ENCODE data around the gene NOTCH2. TPM values are rescaled to one million over a fixed set of nuclear protein-coding genes. Genes with fewer than 3 reads are reported as not detected.

Gene NOTCH2
- total RNA-seq, 1 experiment from 2014 or later = 24.4 TPM

GRCh38 chr1:119952496-119952895 lies 117.0 kb downstream of the NOTCH2 start:
- DNase-seq (ENCODE audit: extremely low read depth, low read depth) = no peak

GRCh38 chr1:119948342-119949214 lies 120.9 kb downstream of the NOTCH2 start:
- DNase-seq (ENCODE audit: extremely low read depth, low read depth) = peak; percentile 52

- no peak for DNase-seq (ENCODE audit: extremely low read depth, low read depth)
Observed at GRCh38 chr1:119947468-119947867, 122.0 kb downstream of the NOTCH2 start.

GRCh38 chr1:119946724-119947123 lies 122.7 kb downstream of the NOTCH2 start:
- no peak for DNase-seq (ENCODE audit: extremely low read depth, low read depth)

- DNase-seq (ENCODE audit: extremely low read depth, low read depth) = no peak
Observed at GRCh38 chr1:119943216-119943615, 126.2 kb downstream of the NOTCH2 start.

GRCh38 chr1:119941392-119941791 lies 128.1 kb downstream of the NOTCH2 start:
- DNase-seq (ENCODE audit: extremely low read depth, low read depth) = no peak

- DNase-seq (ENCODE audit: extremely low read depth, low read depth) = no peak
Observed at GRCh38 chr1:119940697-119941096, 128.8 kb downstream of the NOTCH2 start.

- DNase-seq (ENCODE audit: extremely low read depth, low read depth) = no peak
Observed at GRCh38 chr1:119937198-119937597, 132.3 kb downstream of the NOTCH2 start.

GRCh38 chr1:119935915-119936314 lies 133.5 kb downstream of the NOTCH2 start:
- DNase-seq (ENCODE audit: extremely low read depth, low read depth) = no peak

GRCh38 chr1:119935373-119935772 lies 134.1 kb downstream of the NOTCH2 start:
- no peak for DNase-seq (ENCODE audit: extremely low read depth, low read depth)

- no peak for DNase-seq (ENCODE audit: extremely low read depth, low read depth)
Observed at GRCh38 chr1:119933397-119933796, 136.1 kb downstream of the NOTCH2 start.

GRCh38 chr1:119929643-119930315 lies 139.7 kb downstream of the NOTCH2 start:
- DNase-seq (ENCODE audit: extremely low read depth, low read depth) = no peak

GRCh38 chr1:119926553-119926952 lies 142.9 kb downstream of the NOTCH2 start:
- no peak for DNase-seq (ENCODE audit: extremely low read depth, low read depth)

- DNase-seq (ENCODE audit: extremely low read depth, low read depth) = no peak
Observed at GRCh38 chr1:119924948-119925898, 144.2 kb downstream of the NOTCH2 start.

- DNase-seq (ENCODE audit: extremely low read depth, low read depth) = no peak
Observed at GRCh38 chr1:119920104-119920968, 149.1 kb downstream of the NOTCH2 start.

GRCh38 chr1:119919241-119919640 lies 150.2 kb downstream of the NOTCH2 start:
- DNase-seq (ENCODE audit: extremely low read depth, low read depth) = no peak

GRCh38 chr1:119918301-119918700 lies 151.2 kb downstream of the NOTCH2 start:
- no peak for DNase-seq (ENCODE audit: extremely low read depth, low read depth)

- no peak for DNase-seq (ENCODE audit: extremely low read depth, low read depth)
Observed at GRCh38 chr1:119917304-119918055, 152.0 kb downstream of the NOTCH2 start.

- no peak for DNase-seq (ENCODE audit: extremely low read depth, low read depth)
Observed at GRCh38 chr1:119915517-119915916, 153.9 kb downstream of the NOTCH2 start.
